ENCODE results near the gene SNORC. TPM values are rescaled to one million over a fixed set of nuclear protein-coding genes. Genes with fewer than 3 reads are reported as not detected.

Gene SNORC
- total and polyA plus RNA-seq, 2 of the 13 experiments (the other 11 are each of a cell fraction or from before 2014, with no cell fraction given), result 59.1 to 86.1 TPM

GRCh38 chr2:232878855-232879617 is 9.0 kb downstream of the SNORC start (continued):
- 0 out of 2 replicates have a peak, but pooled peaks have one; percentile 21 for TF ChIP-seq TMF1 (CRISPR knock-in tag; IDR thresholded peaks at IDR 0.05; ENCODE audit: low read depth)
- TF ChIP-seq ZMAT5 (CRISPR knock-in tag; IDR thresholded peaks at IDR 0.05; ENCODE audit: borderline replicate concordance, low read depth), result no peak
- no peak for TF ChIP-seq FOXA1 (IDR thresholded peaks at IDR 0.05)
- TF ChIP-seq FOXA1 (CRISPR knock-in tag; IDR thresholded peaks at IDR 0.05), result peak; percentile 36; the same call in 1 of the 2 replicates
- TF ChIP-seq ZNF777 (CRISPR knock-in tag; IDR thresholded peaks at IDR 0.05), result no peak
- TF ChIP-seq ZNF263 (CRISPR knock-in tag; IDR thresholded peaks at IDR 0.05), result 0 out of 2 replicates have a peak, but pooled peaks have one; percentile 47
- TF ChIP-seq ARNTL (CRISPR knock-in tag; IDR thresholded peaks at IDR 0.05), result no peak
- TF ChIP-seq FOXM1 (CRISPR knock-in tag; IDR thresholded peaks at IDR 0.05), result no peak
- no peak for TF ChIP-seq KDM4B (CRISPR knock-in tag; IDR thresholded peaks at IDR 0.05)
- TF ChIP-seq RNF2 (conservative IDR thresholded peaks at IDR 0.05; ENCODE audit: low read depth), result no peak
- TF ChIP-seq ARID3A (IDR thresholded peaks at IDR 0.05; ENCODE audit: low read depth, low read length), result no peak
- no peak for TF ChIP-seq ATF7-NPFF (CRISPR knock-in tag; IDR thresholded peaks at IDR 0.05; ENCODE audit: low read depth)
- TF ChIP-seq SP4 (CRISPR knock-in tag; IDR thresholded peaks at IDR 0.05), result no peak
- TF ChIP-seq RBM39 (IDR thresholded peaks at IDR 0.05; ENCODE audit: low read depth, low read length, poor library complexity, severe bottlenecking), result no peak
- no peak for TF ChIP-seq HIVEP1 (CRISPR knock-in tag; IDR thresholded peaks at IDR 0.05)
- TF ChIP-seq FOXA3 (CRISPR knock-in tag; IDR thresholded peaks at IDR 0.05), result 0 out of 2 replicates have a peak, but pooled peaks have one; percentile 28
- TF ChIP-seq ATF3 (CRISPR knock-in tag; IDR thresholded peaks at IDR 0.05), result no peak
- TF ChIP-seq KDM5B (CRISPR knock-in tag; IDR thresholded peaks at IDR 0.05; ENCODE audit: borderline replicate concordance), result 0 out of 2 replicates have a peak, but pooled peaks have one; percentile 24
- no peak for TF ChIP-seq ZNF343 (CRISPR knock-in tag; IDR thresholded peaks at IDR 0.05)
- 0 out of 2 replicates have a peak, but pooled peaks have one; percentile 13 for TF ChIP-seq ARNT2 (CRISPR knock-in tag; IDR thresholded peaks at IDR 0.05; ENCODE audit: low read depth)
- no peak for TF ChIP-seq RXRB (CRISPR knock-in tag; IDR thresholded peaks at IDR 0.05; ENCODE audit: borderline replicate concordance)
- TF ChIP-seq UBTF (CRISPR knock-in tag; IDR thresholded peaks at IDR 0.05), result no peak
- TF ChIP-seq SAFB2 (CRISPR knock-in tag; IDR thresholded peaks at IDR 0.05; ENCODE audit: borderline replicate concordance, low read depth), result 0 out of 2 replicates have a peak, but pooled peaks have one; percentile 44
- TF ChIP-seq FOXO1 (CRISPR knock-in tag; IDR thresholded peaks at IDR 0.05), result no peak
